Astrocyte (in vitro differentiated cells and primary cell): ENCODE results near the gene CLDN19. TPM values are rescaled to one million over a fixed set of nuclear protein-coding genes. Genes with fewer than 3 reads are reported as not detected.
"Not testable (repeated sequence)": the region's sequence is repeated elsewhere in the genome, so short reads cannot be mapped to it uniquely, and the experiment has no call there.

Source experiments
- DNase-seq: peaks from one replicate; pipeline ENCODE4 v3.0.0-alpha.2; 2010; ENCODE audit warnings: low read depth
- FAIRE-seq: peaks from 2 replicates; lab custom pipeline; 2011; peaks lifted over from hg19 to GRCh38; lab: Jason Lieb, UNC
- H2AFZ ChIP-seq: 2 replicates; pipeline ENCODE4 v1.6.0; 2012; ENCODE audit warnings: low read depth, low read length, inconsistent platforms
- H3K27ac ChIP-seq: 2 replicates; pipeline ENCODE4 v1.5.1; 2011; ENCODE audit warnings: low read depth, low read length, inconsistent platforms
- H3K27me3 ChIP-seq: 2 replicates; pipeline ENCODE4 v1.6.0; 2011; ENCODE audit warnings: low read length, inconsistent platforms; ENCODE audit not compliant: insufficient read depth
- H3K36me3 ChIP-seq: 2 replicates; pipeline ENCODE4 v1.5.1; 2011; ENCODE audit warnings: low read length, inconsistent platforms; ENCODE audit not compliant: insufficient read depth
- H3K4me1 ChIP-seq: 2 replicates; pipeline ENCODE4 v1.5.1; 2011; ENCODE audit warnings: low read length, inconsistent platforms; ENCODE audit not compliant: insufficient read depth
- H3K4me2 ChIP-seq: 2 replicates; pipeline ENCODE4 v1.6.0; 2012; ENCODE audit warnings: low read length, inconsistent platforms
- H3K4me3 ChIP-seq: 2 replicates; pipeline ENCODE4 v1.5.1; 2011; ENCODE audit warnings: low read depth, mild to moderate bottlenecking, low read length, inconsistent platforms; ENCODE audit not compliant: insufficient read depth
- H3K79me2 ChIP-seq: 2 replicates; pipeline ENCODE4 v1.6.0; 2012; ENCODE audit warnings: mild to moderate bottlenecking, low read length, inconsistent platforms; ENCODE audit not compliant: insufficient read depth
- H3K9ac ChIP-seq: 2 replicates; pipeline ENCODE4 v1.6.0; 2012; ENCODE audit warnings: mild to moderate bottlenecking, low read length, inconsistent platforms
- H3K9me3 ChIP-seq: 2 replicates; pipeline ENCODE4 v1.5.1; 2012; ENCODE audit warnings: low read depth, mild to moderate bottlenecking, low read length, inconsistent platforms; ENCODE audit not compliant: insufficient read depth
- H4K20me1 ChIP-seq: 2 replicates; pipeline ENCODE4 v1.6.0; 2012; ENCODE audit warnings: low read length, inconsistent platforms; ENCODE audit not compliant: insufficient read depth
- H3K27ac Mint-ChIP-seq: one replicate; pipeline ENCODE4 v1.8.0; 2021; ENCODE audit warnings: mild to moderate bottlenecking, mixed read lengths; ENCODE audit not compliant: unreplicated experiment
- H3K27me3 Mint-ChIP-seq: one replicate; pipeline ENCODE4 v1.8.0; 2021; ENCODE audit warnings: low read depth, mixed read lengths; ENCODE audit not compliant: unreplicated experiment
- H3K36me3 Mint-ChIP-seq: one replicate; pipeline ENCODE4 v1.8.0; 2021; ENCODE audit warnings: low read depth, mixed read lengths; ENCODE audit not compliant: unreplicated experiment
- H3K4me1 Mint-ChIP-seq: one replicate; pipeline ENCODE4 v1.8.0; 2021; ENCODE audit warnings: low read depth, mixed read lengths; ENCODE audit not compliant: unreplicated experiment
- H3K4me3 Mint-ChIP-seq: one replicate; pipeline ENCODE4 v1.8.0; 2021; ENCODE audit warnings: mild to moderate bottlenecking, moderate library complexity, mixed read lengths; ENCODE audit not compliant: unreplicated experiment
- H3K9me3 Mint-ChIP-seq: one replicate; pipeline ENCODE4 v1.8.0; 2021; ENCODE audit warnings: mild to moderate bottlenecking, mixed read lengths; ENCODE audit not compliant: unreplicated experiment
- EZH2 ChIP-seq: IDR thresholded peaks from 2 replicates; pipeline ENCODE4 v1.6.1; 2012; ENCODE audit warnings: mild to moderate bottlenecking, low read length, inconsistent platforms; ENCODE audit not compliant: insufficient read depth
- total RNA-seq: library from RNA; stranded (reverse); gene quantifications from 2 replicates; pipeline ENCODE4 v1.2.1, GENCODE V29; 2021
- TF ChIP-seq, protein P1 (sequence below): IDR thresholded peaks from 2 replicates; pipeline ENCODE4 v1.5.1; 2011; ENCODE audit warnings: low read depth, mild to moderate bottlenecking, inconsistent platforms, low read length, moderate library complexity; ENCODE audit not compliant: insufficient read depth

The CLDN19 gene
- total RNA-seq, 1 donor from 2014 or later, result 0.11 TPM

DNA sequence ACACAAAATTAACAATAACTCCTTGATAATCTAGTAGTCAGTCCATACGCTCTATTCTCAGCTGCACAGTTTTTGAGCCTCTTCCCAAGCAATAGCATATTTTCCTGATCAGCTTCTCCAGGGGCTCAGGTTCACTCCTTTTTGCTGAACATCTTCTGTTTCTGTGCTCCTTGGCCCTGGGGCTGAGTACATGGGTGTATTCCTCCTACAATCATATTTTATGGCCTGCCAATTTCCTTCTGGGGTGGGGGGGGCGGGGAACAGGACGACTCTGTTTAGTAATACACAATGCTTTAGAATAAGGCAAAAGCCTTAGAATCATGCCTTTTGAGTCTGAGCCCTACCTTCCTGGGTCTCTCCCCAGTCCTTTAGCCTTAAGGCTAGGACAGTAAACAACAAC is 8.5 kb downstream of the CLDN19 start:
- H3K4me1 Mint-ChIP-seq, result no peaks in the 10 kb centered on the region
- no peak for TF ChIP-seq EZH2
- TF ChIP-seq, protein P1, sequence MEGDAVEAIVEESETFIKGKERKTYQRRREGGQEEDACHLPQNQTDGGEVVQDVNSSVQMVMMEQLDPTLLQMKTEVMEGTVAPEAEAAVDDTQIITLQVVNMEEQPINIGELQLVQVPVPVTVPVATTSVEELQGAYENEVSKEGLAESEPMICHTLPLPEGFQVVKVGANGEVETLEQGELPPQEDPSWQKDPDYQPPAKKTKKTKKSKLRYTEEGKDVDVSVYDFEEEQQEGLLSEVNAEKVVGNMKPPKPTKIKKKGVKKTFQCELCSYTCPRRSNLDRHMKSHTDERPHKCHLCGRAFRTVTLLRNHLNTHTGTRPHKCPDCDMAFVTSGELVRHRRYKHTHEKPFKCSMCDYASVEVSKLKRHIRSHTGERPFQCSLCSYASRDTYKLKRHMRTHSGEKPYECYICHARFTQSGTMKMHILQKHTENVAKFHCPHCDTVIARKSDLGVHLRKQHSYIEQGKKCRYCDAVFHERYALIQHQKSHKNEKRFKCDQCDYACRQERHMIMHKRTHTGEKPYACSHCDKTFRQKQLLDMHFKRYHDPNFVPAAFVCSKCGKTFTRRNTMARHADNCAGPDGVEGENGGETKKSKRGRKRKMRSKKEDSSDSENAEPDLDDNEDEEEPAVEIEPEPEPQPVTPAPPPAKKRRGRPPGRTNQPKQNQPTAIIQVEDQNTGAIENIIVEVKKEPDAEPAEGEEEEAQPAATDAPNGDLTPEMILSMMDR, result no peak
- Histone ChIP-seq H3K4me2 (no peak overlapping the region), H3K9me3 (no peaks in the 10 kb centered on the region), H4K20me1 (no peaks in the 10 kb centered on the region), H3K27me3 (no peaks in the 10 kb centered on the region), H2AFZ (no peak overlapping the region), H3K9ac (no peak overlapping the region), H3K27ac (no peak overlapping the region), H3K4me3 (no peak overlapping the region), H3K36me3 (no peaks in the 10 kb centered on the region), H3K4me1 (no peaks in the 10 kb centered on the region), H3K79me2 (no peaks in the 10 kb centered on the region)
- FAIRE-seq (no peak), DNase-seq (no peak)
- H3K27ac Mint-ChIP-seq, result no peak overlapping the region
- H3K27me3 Mint-ChIP-seq, result no peaks in the 10 kb centered on the region
- H3K4me3 Mint-ChIP-seq, result no peak overlapping the region
- H3K36me3 Mint-ChIP-seq, result no peaks in the 10 kb centered on the region
- H3K9me3 Mint-ChIP-seq, result peaks cover 2% of the 10 kb centered on the region

DNA sequence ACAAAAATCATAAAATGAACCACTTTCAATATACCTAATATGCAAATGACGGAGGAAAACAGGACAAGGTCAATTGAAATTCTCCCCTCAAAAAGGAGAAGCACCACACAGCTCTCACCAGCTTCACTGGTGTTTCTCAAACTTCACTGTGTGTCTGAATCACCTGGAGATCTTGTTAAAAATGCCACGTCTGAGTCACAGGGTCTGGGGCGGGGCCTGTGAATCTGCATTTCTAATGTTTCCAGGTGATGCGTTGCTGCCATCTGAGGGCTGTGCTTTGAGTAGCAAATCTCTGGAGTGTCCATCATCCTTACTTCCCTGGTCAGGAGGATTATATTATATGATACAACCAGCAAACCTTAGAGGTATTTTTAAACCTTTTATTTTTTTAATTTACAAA is 9.0 kb downstream of the CLDN19 start:
- FAIRE-seq (no peak), DNase-seq (no peak)
- no peak overlapping the region for H2AFZ ChIP-seq
- TF ChIP-seq, protein P1, result no peak
- no peak for TF ChIP-seq EZH2
- H3K79me2 ChIP-seq, result no peaks in the 10 kb centered on the region
- H3K4me1 ChIP-seq, result no peaks in the 10 kb centered on the region
- Mint-ChIP-seq H3K9me3 (peaks cover 2% of the 10 kb centered on the region), H3K4me1 (no peaks in the 10 kb centered on the region), H3K36me3 (no peaks in the 10 kb centered on the region), H3K27me3 (no peaks in the 10 kb centered on the region), H3K27ac (no peak overlapping the region), H3K4me3 (no peak overlapping the region)
- H4K20me1 ChIP-seq, result no peaks in the 10 kb centered on the region
- no peaks in the 10 kb centered on the region for H3K9me3 ChIP-seq
- no peak overlapping the region for H3K4me2 ChIP-seq
- no peak overlapping the region for H3K4me3 ChIP-seq
- no peaks in the 10 kb centered on the region for H3K36me3 ChIP-seq
- H3K27ac ChIP-seq, result no peak overlapping the region
- H3K9ac ChIP-seq, result no peak overlapping the region
- H3K27me3 ChIP-seq, result no peaks in the 10 kb centered on the region

DNA sequence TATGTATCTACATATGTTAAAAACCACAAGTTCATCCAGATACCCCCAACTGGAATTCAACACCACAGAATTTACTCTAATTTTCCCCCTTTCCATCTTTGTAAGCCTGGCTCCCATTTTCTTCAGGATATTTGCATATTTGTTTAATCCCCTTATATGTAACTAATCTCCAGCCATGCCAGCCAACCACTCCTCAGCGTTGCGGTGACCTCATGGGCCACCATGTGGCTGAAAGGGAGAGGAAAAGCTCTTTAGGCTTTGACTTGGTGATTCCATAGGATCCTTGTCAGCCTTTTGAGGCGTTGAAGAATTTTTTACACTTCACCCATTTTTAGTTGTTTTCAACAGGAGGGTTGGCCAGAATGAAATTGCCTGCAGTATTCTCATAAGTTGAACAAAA is 10.0 kb downstream of the CLDN19 start:
- Histone ChIP-seq H3K79me2 (no peaks in the 10 kb centered on the region), H3K4me3 (no peak overlapping the region), H2AFZ (no peak overlapping the region), H3K27me3 (no peaks in the 10 kb centered on the region), H3K36me3 (no peaks in the 10 kb centered on the region), H3K9ac (no peak overlapping the region), H4K20me1 (no peaks in the 10 kb centered on the region), H3K9me3 (no peaks in the 10 kb centered on the region), H3K27ac (no peak overlapping the region), H3K4me2 (no peak overlapping the region), H3K4me1 (no peaks in the 10 kb centered on the region)
- no peak overlapping the region for H3K4me3 Mint-ChIP-seq
- TF ChIP-seq, protein P1, result no peak
- TF ChIP-seq EZH2, result no peak
- peak overlapping the region; percentile 23 for H3K27ac Mint-ChIP-seq
- DNase-seq (no peak), FAIRE-seq (no peak)
- no peaks in the 10 kb centered on the region for H3K27me3 Mint-ChIP-seq
- H3K36me3 Mint-ChIP-seq, result no peaks in the 10 kb centered on the region
- H3K9me3 Mint-ChIP-seq, result peaks cover 2% of the 10 kb centered on the region
- H3K4me1 Mint-ChIP-seq, result no peaks in the 10 kb centered on the region

DNA sequence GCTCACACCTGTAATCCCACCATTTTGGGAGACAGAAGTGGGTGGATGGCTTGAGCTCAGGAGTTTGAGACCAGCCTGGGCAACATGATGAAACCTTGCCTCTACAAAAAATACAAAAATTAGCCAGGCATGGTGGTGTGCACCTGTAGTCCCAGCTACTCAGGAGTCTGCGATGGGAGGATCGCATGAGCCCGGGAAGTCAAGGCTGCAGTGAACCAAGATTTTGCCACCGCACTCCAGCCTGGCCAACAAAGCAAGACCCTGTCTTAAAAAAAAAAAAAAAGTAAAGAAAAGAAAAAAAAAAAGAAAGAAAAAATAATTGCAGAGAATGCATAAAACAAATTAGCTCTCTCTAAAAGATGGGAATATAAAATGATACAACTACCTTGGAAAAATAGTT is 14.2 kb downstream of the CLDN19 start:
- H3K4me1 ChIP-seq, H3K27ac Mint-ChIP-seq, H3K36me3 Mint-ChIP-seq, H3K36me3 ChIP-seq, H3K79me2 ChIP-seq, H3K4me1 Mint-ChIP-seq, H3K27ac ChIP-seq, H3K9me3 ChIP-seq, H3K4me3 Mint-ChIP-seq, H3K9me3 Mint-ChIP-seq, H3K9ac ChIP-seq, FAIRE-seq, H4K20me1 ChIP-seq, H3K27me3 ChIP-seq, H3K4me2 ChIP-seq, DNase-seq, H2AFZ ChIP-seq, H3K4me3 ChIP-seq, H3K27me3 Mint-ChIP-seq: not testable (repeated sequence)
